KMS-11 (cell line): Measurements from ENCODE around the gene BCL2L1.

Experiments used
- H2AFZ ChIP-seq: fragments of 200-600 bp; sonication (generic); 2 replicates; pipeline ENCODE4 v1.6.1; 2016; ENCODE audit warnings: antibody characterized with exemption, mixed run types, low read depth
- H3K27ac ChIP-seq: fragments of 200-600 bp; sonication (generic); 2 replicates; pipeline ENCODE4 v1.6.1; 2016; ENCODE audit warnings: mild to moderate bottlenecking, mixed run types
- H3K27me3 ChIP-seq: fragments of 200-600 bp; sonication (generic); 2 replicates; pipeline ENCODE4 v1.6.1; 2017; ENCODE audit warnings: mild to moderate bottlenecking, low read depth, mixed run types, moderate library complexity; ENCODE audit not compliant: insufficient read depth
- H3K36me3 ChIP-seq: fragments of 200-600 bp; sonication (generic); 2 replicates; pipeline ENCODE4 v1.6.1; 2017; ENCODE audit warnings: mild to moderate bottlenecking, mixed run types; ENCODE audit not compliant: insufficient read depth
- H3K4me1 ChIP-seq: fragments of 200-600 bp; sonication (generic); 2 replicates; pipeline ENCODE4 v1.6.1; 2016; ENCODE audit warnings: mild to moderate bottlenecking, low read depth, mixed run types; ENCODE audit not compliant: poor library complexity, severe bottlenecking
- H3K4me2 ChIP-seq: fragments of 200-600 bp; sonication (generic); 2 replicates; pipeline ENCODE4 v1.7.0; 2016; ENCODE audit warnings: mild to moderate bottlenecking, mixed run types
- H3K4me3 ChIP-seq: fragments of 200-600 bp; sonication (generic); IDR thresholded peaks from 2 replicates; pipeline ENCODE4 v1.6.1; 2017; ENCODE audit warnings: low read depth, low read length, mixed read lengths; ENCODE audit not compliant: insufficient read depth
- H3K79me2 ChIP-seq: fragments of 200-600 bp; sonication (generic); 2 replicates; pipeline ENCODE4 v1.6.1; 2016; ENCODE audit warnings: low read depth, mixed run types; ENCODE audit not compliant: insufficient read depth
- H3K9ac ChIP-seq: fragments of 200-600 bp; sonication (generic); 2 replicates; pipeline ENCODE4 v1.6.1; 2016; ENCODE audit warnings: mild to moderate bottlenecking, mixed run types
- H4K20me1 ChIP-seq: fragments of 200-600 bp; sonication (generic); 2 replicates; pipeline ENCODE4 v1.6.1; 2016; ENCODE audit warnings: mild to moderate bottlenecking, mixed run types; ENCODE audit not compliant: insufficient read depth
- TF ChIP-seq, protein P1 (sequence below): fragments of 200-600 bp; sonication (generic); conservative IDR thresholded peaks from 2 replicates; pipeline ENCODE4 v1.6.1; 2017; ENCODE audit warnings: low read depth, mild to moderate bottlenecking, antibody characterized with exemption, low read length, moderate library complexity, mixed read lengths

BCL2L1 gene

DNA sequence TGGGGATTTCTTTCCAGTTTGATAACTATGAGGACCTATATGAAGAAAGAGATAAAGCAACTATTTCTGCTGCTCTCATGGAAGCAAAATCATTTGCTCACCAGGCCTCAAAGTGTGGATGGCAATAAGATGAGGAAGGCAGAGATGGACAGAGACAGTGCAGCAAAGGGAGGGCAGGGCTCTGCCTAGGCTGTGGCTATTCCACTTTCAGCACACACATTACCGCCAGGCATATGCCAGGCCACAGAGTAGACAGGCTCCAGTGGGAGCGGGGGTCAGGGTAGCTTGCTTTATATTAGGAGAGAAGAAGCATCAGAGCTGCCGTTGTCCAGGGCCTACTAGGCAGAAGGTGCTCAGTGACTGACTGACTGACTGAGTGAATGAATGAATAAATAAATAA, 40.9 kb downstream of the BCL2L1 start:
- no peak overlapping the region for H2AFZ ChIP-seq
- TF ChIP-seq, protein P1, sequence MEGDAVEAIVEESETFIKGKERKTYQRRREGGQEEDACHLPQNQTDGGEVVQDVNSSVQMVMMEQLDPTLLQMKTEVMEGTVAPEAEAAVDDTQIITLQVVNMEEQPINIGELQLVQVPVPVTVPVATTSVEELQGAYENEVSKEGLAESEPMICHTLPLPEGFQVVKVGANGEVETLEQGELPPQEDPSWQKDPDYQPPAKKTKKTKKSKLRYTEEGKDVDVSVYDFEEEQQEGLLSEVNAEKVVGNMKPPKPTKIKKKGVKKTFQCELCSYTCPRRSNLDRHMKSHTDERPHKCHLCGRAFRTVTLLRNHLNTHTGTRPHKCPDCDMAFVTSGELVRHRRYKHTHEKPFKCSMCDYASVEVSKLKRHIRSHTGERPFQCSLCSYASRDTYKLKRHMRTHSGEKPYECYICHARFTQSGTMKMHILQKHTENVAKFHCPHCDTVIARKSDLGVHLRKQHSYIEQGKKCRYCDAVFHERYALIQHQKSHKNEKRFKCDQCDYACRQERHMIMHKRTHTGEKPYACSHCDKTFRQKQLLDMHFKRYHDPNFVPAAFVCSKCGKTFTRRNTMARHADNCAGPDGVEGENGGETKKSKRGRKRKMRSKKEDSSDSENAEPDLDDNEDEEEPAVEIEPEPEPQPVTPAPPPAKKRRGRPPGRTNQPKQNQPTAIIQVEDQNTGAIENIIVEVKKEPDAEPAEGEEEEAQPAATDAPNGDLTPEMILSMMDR = no peak
- no peaks in the 10 kb centered on the region for H3K79me2 ChIP-seq
- no peak overlapping the region for H3K4me3 ChIP-seq
- H3K27ac ChIP-seq = no peak overlapping the region
- no peak overlapping the region for H3K4me2 ChIP-seq
- H3K9ac ChIP-seq = no peak overlapping the region
- no peaks in the 10 kb centered on the region for H3K36me3 ChIP-seq
- H4K20me1 ChIP-seq = no peaks in the 10 kb centered on the region
- peaks cover 23% of the 10 kb centered on the region for H3K4me1 ChIP-seq
- no peaks in the 10 kb centered on the region for H3K27me3 ChIP-seq

DNA sequence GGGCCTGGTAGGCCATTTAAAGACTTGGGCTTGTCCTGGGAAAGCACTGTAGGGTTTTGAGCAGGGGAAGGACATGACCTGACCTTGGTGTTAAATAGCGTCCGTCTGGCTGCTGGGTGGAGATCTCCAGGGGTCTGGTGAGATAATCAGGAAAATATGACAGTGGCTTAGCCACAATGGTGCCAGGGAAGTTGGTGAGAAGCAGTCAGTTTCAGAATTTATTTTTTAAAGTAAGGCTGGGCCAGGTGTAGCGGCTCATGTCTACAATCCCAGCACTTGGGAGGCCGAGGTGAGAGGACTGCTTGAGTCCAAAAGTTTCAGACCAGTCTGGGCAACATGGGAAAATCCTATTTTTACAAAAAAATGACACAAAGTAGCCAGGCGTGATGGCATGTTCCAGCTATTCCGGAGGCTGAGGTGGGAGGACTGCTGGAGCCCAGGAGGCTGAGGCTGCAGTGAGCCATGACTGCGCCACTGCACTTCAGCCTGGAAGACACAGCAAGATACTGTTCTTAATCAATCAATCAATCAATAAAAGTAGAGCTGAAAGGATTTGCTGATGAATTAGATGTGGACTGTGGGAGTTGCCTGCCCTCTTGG, 41.4 kb downstream of the BCL2L1 start:
- no peaks in the 10 kb centered on the region for H4K20me1 ChIP-seq

DNA sequence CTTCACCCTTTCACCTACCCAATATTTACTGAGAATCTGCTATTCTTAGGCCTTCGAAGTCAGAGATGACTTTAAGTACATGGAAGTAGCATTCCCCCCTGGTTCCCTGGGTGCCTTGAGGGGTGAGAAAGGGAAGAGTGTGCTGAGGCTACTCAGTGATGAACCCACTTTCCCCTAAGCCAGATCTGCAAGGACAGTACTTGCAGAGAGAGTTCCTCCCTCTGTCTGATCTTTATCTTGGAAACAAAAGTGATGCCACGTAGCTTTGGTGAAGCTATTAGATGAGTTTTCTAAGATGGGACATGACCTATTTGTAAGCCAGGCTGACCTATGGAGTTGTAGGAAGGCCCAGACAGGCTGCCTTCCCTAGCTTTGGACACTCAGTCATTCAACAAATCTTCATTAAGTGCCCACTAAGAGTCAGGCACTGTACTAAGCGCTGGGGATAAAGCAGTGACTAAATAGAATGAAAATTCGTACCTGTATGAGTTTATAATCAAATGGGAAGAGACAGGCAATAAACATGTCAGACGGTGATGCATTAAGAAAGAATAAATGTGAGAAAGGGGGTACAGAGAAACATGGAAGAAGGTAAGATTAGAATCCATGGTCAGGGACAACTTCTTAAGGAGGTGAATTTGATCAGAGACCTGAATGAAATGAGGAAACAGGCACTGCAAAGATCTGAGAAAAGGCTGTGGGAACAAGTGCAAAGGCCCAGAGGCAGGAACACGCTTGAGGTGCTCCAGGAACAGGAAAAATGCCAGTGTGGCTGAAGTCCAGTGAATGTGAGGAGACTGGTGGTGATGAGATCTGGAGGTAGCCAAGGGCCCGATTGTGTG, 42.2 kb downstream of the BCL2L1 start:
- H3K9ac ChIP-seq = no peak overlapping the region

More for the DNA sequence above, 41.4 kb downstream of the BCL2L1 start:
- Histone ChIP-seq H3K4me2 (no peak overlapping the region), H3K36me3 (no peaks in the 10 kb centered on the region), H3K27ac (no peak overlapping the region), H3K27me3 (no peaks in the 10 kb centered on the region), H3K79me2 (no peaks in the 10 kb centered on the region), H3K9ac (no peak overlapping the region), H3K4me3 (no peak overlapping the region), H2AFZ (no peak overlapping the region), H3K4me1 (peaks cover 20% of the 10 kb centered on the region)
- TF ChIP-seq, protein P1 = no peak

DNA sequence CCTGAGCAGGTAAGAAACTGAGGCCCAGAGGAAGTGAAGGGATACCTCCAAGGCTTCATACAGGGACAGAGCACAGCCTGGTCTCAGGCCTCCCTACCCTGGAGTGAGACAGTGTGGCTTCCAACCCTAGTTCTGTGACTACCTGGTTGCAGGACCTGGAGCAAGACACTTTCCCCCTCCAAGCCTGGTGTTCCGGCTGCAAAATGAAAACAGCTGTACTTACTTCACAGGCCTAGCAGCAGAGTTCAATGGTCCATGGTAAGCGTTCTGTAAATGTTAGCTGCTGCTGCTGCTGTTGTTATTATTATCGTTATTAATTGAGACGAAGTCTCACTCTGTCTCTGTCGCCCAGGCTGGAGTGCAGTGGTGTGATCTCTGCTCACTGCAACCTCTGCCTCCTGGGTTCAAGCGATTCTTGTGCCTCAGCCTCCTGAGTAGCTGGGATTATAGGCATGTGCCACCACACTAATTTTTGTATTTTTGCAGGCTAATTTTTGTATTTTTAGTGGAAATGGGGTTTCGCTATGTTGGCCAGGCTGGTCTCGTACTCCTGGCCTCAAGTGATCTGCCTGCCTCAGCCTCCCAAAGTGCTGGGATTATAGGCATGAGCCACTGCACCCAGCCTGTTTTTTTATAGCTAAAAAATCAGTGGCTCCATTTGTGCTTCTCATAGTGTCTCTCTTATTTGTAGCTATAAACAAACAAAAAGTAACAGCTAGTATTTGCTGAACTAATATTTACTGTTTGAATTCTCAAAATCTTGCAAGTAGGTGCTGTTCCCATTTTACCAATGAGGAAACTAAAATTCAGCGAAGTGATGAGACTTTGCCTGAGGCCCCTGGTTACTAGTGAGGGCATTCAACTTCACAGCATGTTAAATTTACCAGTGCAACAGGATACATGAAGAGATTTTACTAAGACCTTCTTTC, 43.0 kb downstream of the BCL2L1 start:
- no peaks in the 10 kb centered on the region for H3K36me3 ChIP-seq
- no peak overlapping the region for H3K9ac ChIP-seq
- H3K27me3 ChIP-seq = no peaks in the 10 kb centered on the region
- no peak overlapping the region for H2AFZ ChIP-seq
- H3K4me1 ChIP-seq = peaks cover 4% of the 10 kb centered on the region
- H3K4me3 ChIP-seq = no peak overlapping the region
- no peak overlapping the region for H3K27ac ChIP-seq
- no peaks in the 10 kb centered on the region for H3K79me2 ChIP-seq
- no peaks in the 10 kb centered on the region for H4K20me1 ChIP-seq
- TF ChIP-seq, protein P1 = no peak
- no peak overlapping the region for H3K4me2 ChIP-seq

More for the DNA sequence above, 42.2 kb downstream of the BCL2L1 start:
- Histone ChIP-seq H2AFZ (no peak overlapping the region), H3K27ac (no peak overlapping the region), H3K4me3 (no peak overlapping the region), H3K4me1 (peaks cover 13% of the 10 kb centered on the region), H3K4me2 (no peak overlapping the region), H3K79me2 (no peaks in the 10 kb centered on the region), H3K27me3 (no peaks in the 10 kb centered on the region), H4K20me1 (no peaks in the 10 kb centered on the region), H3K36me3 (no peaks in the 10 kb centered on the region)
- TF ChIP-seq, protein P1 = no peak
